ENCODE data around the gene SPOCK1. TPM values are rescaled to one million over a fixed set of nuclear protein-coding genes. Genes with fewer than 3 reads are reported as not detected.

Gene SPOCK1
- total RNA-seq, 1 experiment from 2014 or later, result 10.9 TPM

DNA sequence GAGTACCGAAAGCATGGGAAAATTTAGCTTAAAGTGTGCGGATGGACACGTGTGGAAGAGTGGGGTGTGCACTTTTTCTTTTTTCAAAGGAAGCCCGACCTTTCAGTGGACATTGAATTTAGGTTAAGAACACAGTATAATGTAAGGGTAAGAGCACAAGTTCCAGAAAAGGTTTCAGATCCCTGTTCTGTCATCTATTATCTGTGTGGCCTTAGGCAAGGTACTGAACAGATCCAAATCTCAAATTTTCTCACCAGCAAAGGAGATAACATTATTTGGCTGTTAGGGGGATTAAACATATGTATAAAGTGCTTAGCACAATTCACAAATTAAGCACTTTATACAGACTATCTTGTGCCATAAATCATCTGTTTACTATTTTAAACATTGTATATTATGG is 441.0 kb downstream of the SPOCK1 start:
- Mint-ChIP-seq H3K36me3 (ENCODE audit: insufficient read depth in 1 of 3, low read depth in 3 of 3) (no peaks in the 10 kb centered on the region), H3K4me1 (peaks cover 4 to 6% of the 10 kb centered on the region in 2 experiments; a peak in 3 of 4 replicates), H3K27ac (no peak overlapping the region), H3K9me3 (no peaks in the 10 kb centered on the region), H3K4me3 (no peak overlapping the region), H3K27me3 (ENCODE audit: low read depth) (no peaks in the 10 kb centered on the region)
- H3K4ac ChIP-seq (ENCODE audit: low read depth, low read length), result no peak overlapping the region
- no peak overlapping the region for H2BK12ac ChIP-seq (ENCODE audit: insufficient read length, low read depth, low read length)
- H3K9me3 ChIP-seq (ENCODE audit: control insufficient read depth, low read depth, low read length), result no peaks in the 10 kb centered on the region
- H4K91ac ChIP-seq (ENCODE audit: insufficient read length, low read depth, low read length), result no peak overlapping the region
- no peak overlapping the region for H3K23ac ChIP-seq (ENCODE audit: insufficient read length, low read depth, low read length)
- H3K18ac ChIP-seq (ENCODE audit: insufficient read length, low read depth, low read length), result no peak overlapping the region
- H4K8ac ChIP-seq (replicated peaks; ENCODE audit: insufficient read length, low read depth, low read length), result no peak overlapping the region
- no peak overlapping the region for H3K9ac ChIP-seq (ENCODE audit: extremely low read depth, insufficient read length, low read length)
- WGBS (ENCODE audit: extremely low coverage, insufficient read length, low lambda C conversion rate), result no CpG with 5 or more reads among the region's 4 CpGs
- H3K56ac ChIP-seq (ENCODE audit: insufficient read length, low read depth, low read length), result no peak overlapping the region
- H2AFZ ChIP-seq (ENCODE audit: low read length), result no peak overlapping the region
- H2BK20ac ChIP-seq (ENCODE audit: low read depth, low read length, poor library complexity, severe bottlenecking), result no peak overlapping the region
- H3K27ac ChIP-seq (ENCODE audit: insufficient read length, low read depth, low read length), result no peak overlapping the region
- no peaks in the 10 kb centered on the region for H3K23me2 ChIP-seq (ENCODE audit: insufficient read length, low read depth, low read length, poor library complexity, severe bottlenecking)
- H3K79me1 ChIP-seq (ENCODE audit: insufficient read depth, low read depth, low read length, poor library complexity, severe bottlenecking), result no peaks in the 10 kb centered on the region
- no peaks in the 10 kb centered on the region for H3K79me2 ChIP-seq (ENCODE audit: insufficient read depth, low read length)
- H3K4me1 ChIP-seq (ENCODE audit: insufficient read depth, low read length), result no peaks in the 10 kb centered on the region
- H2BK120ac ChIP-seq (ENCODE audit: low read depth, low read length, poor library complexity, severe bottlenecking), result no peak overlapping the region
- no peak overlapping the region for H2BK15ac ChIP-seq (ENCODE audit: low read depth, low read length)
- no peak overlapping the region for H2AK5ac ChIP-seq (ENCODE audit: insufficient read length, low read length)
- DNase-seq, result no peak
- no peak overlapping the region for H3K14ac ChIP-seq (ENCODE audit: insufficient read depth, low read length)
- H4K5ac ChIP-seq (ENCODE audit: insufficient read length, low read depth, low read length), result no peak overlapping the region
- TF ChIP-seq, protein P1, sequence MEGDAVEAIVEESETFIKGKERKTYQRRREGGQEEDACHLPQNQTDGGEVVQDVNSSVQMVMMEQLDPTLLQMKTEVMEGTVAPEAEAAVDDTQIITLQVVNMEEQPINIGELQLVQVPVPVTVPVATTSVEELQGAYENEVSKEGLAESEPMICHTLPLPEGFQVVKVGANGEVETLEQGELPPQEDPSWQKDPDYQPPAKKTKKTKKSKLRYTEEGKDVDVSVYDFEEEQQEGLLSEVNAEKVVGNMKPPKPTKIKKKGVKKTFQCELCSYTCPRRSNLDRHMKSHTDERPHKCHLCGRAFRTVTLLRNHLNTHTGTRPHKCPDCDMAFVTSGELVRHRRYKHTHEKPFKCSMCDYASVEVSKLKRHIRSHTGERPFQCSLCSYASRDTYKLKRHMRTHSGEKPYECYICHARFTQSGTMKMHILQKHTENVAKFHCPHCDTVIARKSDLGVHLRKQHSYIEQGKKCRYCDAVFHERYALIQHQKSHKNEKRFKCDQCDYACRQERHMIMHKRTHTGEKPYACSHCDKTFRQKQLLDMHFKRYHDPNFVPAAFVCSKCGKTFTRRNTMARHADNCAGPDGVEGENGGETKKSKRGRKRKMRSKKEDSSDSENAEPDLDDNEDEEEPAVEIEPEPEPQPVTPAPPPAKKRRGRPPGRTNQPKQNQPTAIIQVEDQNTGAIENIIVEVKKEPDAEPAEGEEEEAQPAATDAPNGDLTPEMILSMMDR (conservative IDR thresholded peaks at IDR 0.05), result no peak
- no peak overlapping the region for H2BK5ac ChIP-seq (ENCODE audit: insufficient read length, low read length)
- no peaks in the 10 kb centered on the region for H3K27me3 ChIP-seq (ENCODE audit: insufficient read depth, low read length)
- no peaks in the 10 kb centered on the region for H4K20me1 ChIP-seq (ENCODE audit: control insufficient read depth, insufficient read depth, insufficient read length)
- H3T11ph ChIP-seq (ENCODE audit: low read length), result no peak overlapping the region
- H3K4me2 ChIP-seq (ENCODE audit: insufficient read depth, insufficient read length, low read length), result no peak overlapping the region

All from H9 (cell line).